ENCODE results near the gene PKP3.
"Not testable (repeated sequence)": the region's sequence is repeated elsewhere in the genome, so short reads cannot be mapped to it uniquely, and the experiment has no call there.

PKP3 gene

DNA sequence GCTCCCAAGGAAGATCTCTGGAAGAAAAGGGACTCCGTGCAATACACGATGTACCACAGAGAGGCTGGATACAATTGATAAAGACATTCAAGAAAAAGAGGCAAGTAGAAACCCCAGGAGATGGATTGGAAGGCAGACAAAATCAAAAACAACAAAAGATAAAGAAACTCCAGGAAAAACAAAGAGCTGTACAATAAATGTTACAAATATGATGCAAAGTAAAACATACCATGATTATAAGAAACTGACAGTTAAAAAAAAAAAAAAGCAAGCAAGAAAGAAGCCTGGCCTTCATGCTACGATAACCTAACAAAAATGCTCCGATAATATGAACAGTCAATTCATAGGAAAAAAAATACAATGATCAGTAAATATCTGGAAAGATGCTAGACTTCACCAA, 31.3 kb downstream of the PKP3 start:
- H3K27me3 ChIP-seq (ENCODE audit: insufficient read depth, low read length): peaks cover 13% of the 10 kb centered on the region

DNA sequence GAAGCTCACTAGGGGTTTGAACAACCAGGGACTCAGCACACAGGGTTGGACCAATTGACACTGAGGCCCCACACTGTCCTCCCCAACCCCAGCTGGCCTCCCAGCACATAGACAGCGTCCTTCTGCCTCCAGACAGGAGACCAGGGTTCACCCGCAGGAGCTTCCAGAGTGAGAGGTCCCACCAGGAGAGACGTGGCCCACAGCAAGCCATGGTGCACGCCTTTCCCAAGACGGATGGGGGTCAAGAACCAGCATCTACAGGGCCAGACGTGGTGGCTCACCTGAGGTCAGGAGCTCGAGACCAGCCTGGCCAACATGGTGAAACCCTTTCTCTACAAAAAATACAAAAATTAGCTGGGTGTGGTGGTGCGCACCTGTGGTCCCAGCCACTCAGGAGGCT, 32.8 kb downstream of the PKP3 start:
- H3K79me2 ChIP-seq (ENCODE audit: control insufficient read depth, insufficient read depth, low read length, unreplicated experiment): no peaks in the 10 kb centered on the region
- no peak overlapping the region for H2AFZ ChIP-seq (ENCODE audit: low read length, unreplicated experiment)
- H3K4me1 ChIP-seq (ENCODE audit: control insufficient read depth, insufficient read depth, low read length, unreplicated experiment): no peaks in the 10 kb centered on the region
- no peaks in the 10 kb centered on the region for H3K36me3 ChIP-seq (ENCODE audit: insufficient read depth, low read length)
- no peak overlapping the region for H3K4me3 ChIP-seq (ENCODE audit: low read depth, low read length)
- peaks cover 13% of the 10 kb centered on the region for H3K27me3 ChIP-seq (ENCODE audit: insufficient read depth, low read length)
- no peak overlapping the region for H3K27ac ChIP-seq (ENCODE audit: low read depth, low read length)

More for the DNA sequence above, 31.3 kb downstream of the PKP3 start:
- Histone ChIP-seq H2AFZ (ENCODE audit: low read length, unreplicated experiment) (no peak overlapping the region), H3K4me3 (ENCODE audit: low read depth, low read length) (no peak overlapping the region), H3K27ac (ENCODE audit: low read depth, low read length) (no peak overlapping the region), H3K79me2 (ENCODE audit: control insufficient read depth, insufficient read depth, low read length, unreplicated experiment) (no peaks in the 10 kb centered on the region), H3K4me1 (ENCODE audit: control insufficient read depth, insufficient read depth, low read length, unreplicated experiment) (no peaks in the 10 kb centered on the region), H3K36me3 (ENCODE audit: insufficient read depth, low read length) (no peaks in the 10 kb centered on the region)

DNA sequence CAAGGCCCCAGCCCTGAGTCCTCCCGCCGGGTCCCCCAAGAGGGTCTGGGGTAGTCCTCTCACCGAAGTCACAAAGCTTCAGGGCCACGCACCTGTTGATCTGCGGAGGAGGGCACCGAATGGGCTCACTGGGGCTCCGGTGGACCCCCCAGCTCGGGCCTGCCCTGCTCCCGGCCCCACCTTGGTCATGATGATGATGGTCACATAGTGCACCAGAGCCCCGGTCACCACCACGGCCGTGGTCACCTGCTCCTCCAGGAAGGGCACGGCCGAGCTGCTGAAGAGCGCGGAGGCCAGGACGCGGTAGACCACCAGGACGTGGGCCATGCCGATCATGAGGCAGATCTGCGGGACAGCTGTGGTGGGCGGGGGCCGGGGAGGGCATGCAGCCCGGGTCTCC, 34.3 kb downstream of the PKP3 start:
- H3K79me2 ChIP-seq (ENCODE audit: control insufficient read depth, insufficient read depth, low read length, unreplicated experiment): no peaks in the 10 kb centered on the region
- H3K4me3 ChIP-seq (ENCODE audit: low read depth, low read length): no peak overlapping the region
- no peak overlapping the region for H2AFZ ChIP-seq (ENCODE audit: low read length, unreplicated experiment)
- no peaks in the 10 kb centered on the region for H3K4me1 ChIP-seq (ENCODE audit: control insufficient read depth, insufficient read depth, low read length, unreplicated experiment)
- H3K27ac ChIP-seq (ENCODE audit: low read depth, low read length): no peak overlapping the region
- H3K36me3 ChIP-seq (ENCODE audit: insufficient read depth, low read length): no peaks in the 10 kb centered on the region
- peaks cover 13% of the 10 kb centered on the region for H3K27me3 ChIP-seq (ENCODE audit: insufficient read depth, low read length)

DNA sequence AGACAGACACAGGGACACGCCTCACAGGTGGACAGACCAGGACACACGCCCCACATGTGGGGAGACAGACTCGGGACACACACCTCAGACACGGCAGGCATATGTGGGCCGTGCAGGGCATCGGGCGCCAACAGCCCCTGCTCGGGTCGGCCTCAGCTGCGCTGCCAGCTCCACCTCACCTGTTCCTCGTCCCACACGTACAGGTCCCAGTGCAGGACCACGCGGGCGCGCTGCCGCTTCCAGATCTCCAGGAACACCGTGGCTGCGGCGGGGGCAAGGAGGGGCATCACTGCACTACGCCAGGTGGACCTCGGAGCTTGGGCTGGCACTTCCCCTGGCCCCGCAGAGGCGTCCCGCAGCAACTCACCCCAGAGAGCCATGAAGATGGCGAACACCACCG, 35.4 kb downstream of the PKP3 start:
- Histone ChIP-seq H3K27me3 (ENCODE audit: insufficient read depth, low read length) (peaks cover 8% of the 10 kb centered on the region), H3K4me3 (ENCODE audit: low read depth, low read length) (no peak overlapping the region), H2AFZ (ENCODE audit: low read length, unreplicated experiment) (no peak overlapping the region), H3K36me3 (ENCODE audit: insufficient read depth, low read length) (no peaks in the 10 kb centered on the region), H3K79me2 (ENCODE audit: control insufficient read depth, insufficient read depth, low read length, unreplicated experiment) (no peaks in the 10 kb centered on the region), H3K4me1 (ENCODE audit: control insufficient read depth, insufficient read depth, low read length, unreplicated experiment) (no peaks in the 10 kb centered on the region), H3K27ac (ENCODE audit: low read depth, low read length) (no peak overlapping the region)

DNA sequence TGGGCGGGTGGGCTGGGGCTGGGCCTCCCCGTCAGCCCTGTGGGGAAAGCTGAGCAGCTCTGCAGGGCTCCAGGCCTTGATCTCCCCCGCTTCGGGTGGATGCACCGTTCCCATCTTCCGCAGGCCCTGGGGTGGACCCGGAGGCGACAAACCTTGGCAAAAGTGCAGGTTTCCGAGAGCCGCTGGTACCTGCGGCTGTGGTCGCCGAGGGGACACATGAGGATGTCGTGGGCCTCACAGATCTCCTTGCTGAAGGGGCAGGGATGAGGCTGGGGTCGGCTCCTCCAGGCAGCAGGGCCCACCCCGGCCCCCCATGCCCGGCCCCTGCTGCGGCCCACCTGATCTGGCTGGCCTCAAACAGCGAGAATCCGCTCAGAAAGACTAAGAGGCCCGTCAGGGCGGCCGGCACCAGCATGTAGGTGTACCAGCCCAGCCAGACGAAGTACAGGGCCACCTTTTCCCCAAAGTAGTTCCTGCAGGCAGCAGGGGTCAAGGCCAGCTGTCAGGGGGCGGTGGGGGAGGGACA, 36.0 kb downstream of the PKP3 start:
- H3K27me3 ChIP-seq (ENCODE audit: insufficient read depth, low read length): peaks cover 4% of the 10 kb centered on the region; the same call in 1 of the 2 replicates
- H3K36me3 ChIP-seq (ENCODE audit: insufficient read depth, low read length): no peaks in the 10 kb centered on the region
- no peaks in the 10 kb centered on the region for H3K79me2 ChIP-seq (ENCODE audit: control insufficient read depth, insufficient read depth, low read length, unreplicated experiment)
- no peak overlapping the region for H3K4me3 ChIP-seq (ENCODE audit: low read depth, low read length)
- H3K27ac ChIP-seq (ENCODE audit: low read depth, low read length): no peak overlapping the region
- H2AFZ ChIP-seq (ENCODE audit: low read length, unreplicated experiment): no peak overlapping the region
- H3K4me1 ChIP-seq (ENCODE audit: control insufficient read depth, insufficient read depth, low read length, unreplicated experiment): no peaks in the 10 kb centered on the region

DNA sequence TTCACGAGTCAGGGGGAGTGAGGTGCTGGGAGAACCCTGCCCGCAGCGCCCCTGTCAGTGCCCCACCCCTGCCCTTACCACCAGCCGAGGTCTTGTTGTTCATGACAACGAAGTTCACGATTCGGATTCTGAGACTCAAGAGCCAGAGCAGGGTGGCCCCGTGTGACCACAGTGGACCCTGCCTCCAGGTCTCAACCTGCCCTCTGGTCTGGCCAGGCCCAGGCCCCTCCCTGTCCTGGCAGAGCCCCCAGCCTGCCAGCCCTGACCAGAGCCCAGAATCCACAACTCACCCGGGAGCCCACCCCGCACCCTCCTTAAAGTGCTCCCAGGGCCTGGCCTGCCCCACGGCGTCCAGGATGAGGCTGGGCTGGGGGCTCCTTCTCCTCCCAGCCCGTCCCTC, 37.9 kb downstream of the PKP3 start:
- H3K27ac ChIP-seq (ENCODE audit: low read depth, low read length): no peak overlapping the region
- no peaks in the 10 kb centered on the region for H3K4me1 ChIP-seq (ENCODE audit: control insufficient read depth, insufficient read depth, low read length, unreplicated experiment)
- H3K79me2 ChIP-seq (ENCODE audit: control insufficient read depth, insufficient read depth, low read length, unreplicated experiment): no peaks in the 10 kb centered on the region
- H3K36me3 ChIP-seq (ENCODE audit: insufficient read depth, low read length): no peaks in the 10 kb centered on the region
- H3K4me3 ChIP-seq (ENCODE audit: low read depth, low read length): no peak overlapping the region
- no peak overlapping the region for H2AFZ ChIP-seq (ENCODE audit: low read length, unreplicated experiment)
- H3K27me3 ChIP-seq (ENCODE audit: insufficient read depth, low read length): no peaks in the 10 kb centered on the region

DNA sequence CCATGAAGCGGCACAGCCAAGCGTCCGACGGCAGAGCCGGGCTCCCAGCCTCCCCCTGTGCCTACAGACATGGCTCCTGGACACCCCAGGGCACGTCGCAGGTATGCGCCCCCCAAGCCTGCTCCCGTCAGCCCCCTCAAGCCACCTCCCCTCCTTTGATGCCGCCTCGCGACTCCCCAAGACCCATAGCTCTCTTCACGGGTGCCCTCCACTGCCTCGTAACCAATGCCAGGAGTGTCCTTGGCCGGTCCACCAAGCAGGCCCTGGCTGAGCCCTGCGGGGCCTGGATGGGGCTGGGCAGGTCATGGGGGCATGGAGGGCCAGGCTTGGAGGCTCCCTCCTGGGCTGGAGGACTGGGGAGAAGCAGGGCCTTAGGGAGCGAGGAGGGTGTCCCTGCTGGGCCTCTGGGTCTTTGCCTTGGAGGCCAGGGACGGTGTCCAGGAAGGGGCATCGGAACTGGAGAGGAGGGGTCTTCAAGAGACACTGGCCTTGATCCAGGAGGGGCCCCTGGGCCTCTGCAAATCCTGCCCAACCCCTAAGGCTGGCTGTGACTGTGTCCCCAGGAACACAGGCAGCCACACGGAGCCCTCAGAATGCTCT, 38.6 kb downstream of the PKP3 start:
- H3K4me3 ChIP-seq (ENCODE audit: low read depth, low read length): no peak overlapping the region
- H3K4me1 ChIP-seq (ENCODE audit: control insufficient read depth, insufficient read depth, low read length, unreplicated experiment): no peaks in the 10 kb centered on the region
- no peaks in the 10 kb centered on the region for H3K79me2 ChIP-seq (ENCODE audit: control insufficient read depth, insufficient read depth, low read length, unreplicated experiment)
- no peaks in the 10 kb centered on the region for H3K36me3 ChIP-seq (ENCODE audit: insufficient read depth, low read length)
- no peak overlapping the region for H3K27ac ChIP-seq (ENCODE audit: low read depth, low read length)
- H3K27me3 ChIP-seq (ENCODE audit: insufficient read depth, low read length): no peaks in the 10 kb centered on the region
- no peak overlapping the region for H2AFZ ChIP-seq (ENCODE audit: low read length, unreplicated experiment)

DNA sequence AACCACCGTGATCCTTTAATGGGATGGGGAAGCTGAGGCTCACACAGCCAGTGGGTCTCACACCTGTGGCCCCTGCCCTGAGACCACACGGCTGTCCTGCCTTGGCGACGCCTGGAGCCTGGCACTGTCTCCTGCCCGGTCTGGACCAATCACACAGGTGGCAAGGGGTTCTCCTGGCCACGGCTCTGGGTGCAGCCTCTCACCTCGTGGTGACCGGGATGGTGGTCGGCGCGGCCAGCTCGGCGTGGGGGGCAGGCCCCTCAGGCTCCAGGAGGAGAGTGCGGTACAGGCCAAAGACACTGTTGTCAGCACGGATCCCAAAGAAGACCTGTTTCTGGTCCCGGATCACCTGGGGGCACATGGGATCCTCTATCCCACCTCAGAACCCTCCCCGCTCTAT, 39.1 kb downstream of the PKP3 start:
- H3K4me1 ChIP-seq (ENCODE audit: control insufficient read depth, insufficient read depth, low read length, unreplicated experiment): no peaks in the 10 kb centered on the region
- no peak overlapping the region for H3K27ac ChIP-seq (ENCODE audit: low read depth, low read length)
- H3K79me2 ChIP-seq (ENCODE audit: control insufficient read depth, insufficient read depth, low read length, unreplicated experiment): no peaks in the 10 kb centered on the region
- no peaks in the 10 kb centered on the region for H3K27me3 ChIP-seq (ENCODE audit: insufficient read depth, low read length)
- H2AFZ ChIP-seq (ENCODE audit: low read length, unreplicated experiment): no peak overlapping the region
- H3K4me3 ChIP-seq (ENCODE audit: low read depth, low read length): no peak overlapping the region
- no peaks in the 10 kb centered on the region for H3K36me3 ChIP-seq (ENCODE audit: insufficient read depth, low read length)

DNA sequence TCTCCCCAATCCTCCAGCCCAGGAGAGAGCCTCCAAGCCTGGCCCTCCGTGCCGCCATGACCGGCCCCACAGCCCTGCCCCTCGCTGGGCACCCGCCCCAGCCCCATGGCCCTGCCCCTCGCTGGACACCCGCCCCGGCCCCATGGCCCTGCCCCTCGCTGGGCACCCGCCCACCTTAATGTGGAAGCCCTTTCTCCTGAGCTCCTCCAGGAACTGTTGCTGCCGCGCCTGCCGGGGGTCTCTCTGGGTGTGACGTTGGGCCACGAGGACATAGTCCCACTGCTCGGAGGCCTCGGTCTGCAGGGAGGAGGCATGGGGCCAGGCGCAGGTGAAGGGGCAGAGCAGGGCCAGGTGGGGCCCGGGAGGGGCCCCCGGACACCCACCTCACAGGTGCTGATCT, 39.6 kb downstream of the PKP3 start:
- Histone ChIP-seq H3K4me1 (ENCODE audit: control insufficient read depth, insufficient read depth, low read length, unreplicated experiment) (no peaks in the 10 kb centered on the region), H3K79me2 (ENCODE audit: control insufficient read depth, insufficient read depth, low read length, unreplicated experiment) (no peaks in the 10 kb centered on the region), H3K4me3 (ENCODE audit: low read depth, low read length) (no peak overlapping the region), H3K27ac (ENCODE audit: low read depth, low read length) (no peak overlapping the region), H2AFZ (ENCODE audit: low read length, unreplicated experiment) (no peak overlapping the region), H3K36me3 (ENCODE audit: insufficient read depth, low read length) (no peaks in the 10 kb centered on the region), H3K27me3 (ENCODE audit: insufficient read depth, low read length) (no peaks in the 10 kb centered on the region)

DNA sequence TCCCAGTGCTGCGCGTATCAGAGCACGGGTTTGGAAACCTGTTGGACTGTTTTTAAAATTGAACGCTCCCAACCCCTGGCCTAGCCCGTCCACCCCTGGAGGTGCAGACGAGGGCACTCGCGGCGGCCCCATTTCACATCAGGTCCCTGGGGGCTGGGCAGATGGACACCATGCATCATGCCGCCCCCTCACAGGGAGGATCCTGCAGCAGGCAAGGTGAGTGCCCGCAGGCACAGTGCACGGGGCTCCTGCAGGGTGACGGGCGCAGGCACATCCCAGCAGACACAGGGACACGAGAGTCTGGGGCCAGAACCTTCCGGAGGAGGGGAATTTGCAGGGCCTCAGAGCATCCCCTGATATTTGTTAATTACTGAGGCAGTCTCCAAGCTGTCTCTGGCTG, 40.5 kb downstream of the PKP3 start:
- Histone ChIP-seq H3K27me3 (ENCODE audit: insufficient read depth, low read length) (no peaks in the 10 kb centered on the region), H2AFZ (ENCODE audit: low read length, unreplicated experiment) (no peak overlapping the region), H3K4me1 (ENCODE audit: control insufficient read depth, insufficient read depth, low read length, unreplicated experiment) (no peaks in the 10 kb centered on the region), H3K4me3 (ENCODE audit: low read depth, low read length) (no peak overlapping the region), H3K27ac (ENCODE audit: low read depth, low read length) (no peak overlapping the region), H3K79me2 (ENCODE audit: control insufficient read depth, insufficient read depth, low read length, unreplicated experiment) (no peaks in the 10 kb centered on the region), H3K36me3 (ENCODE audit: insufficient read depth, low read length) (no peaks in the 10 kb centered on the region)

DNA sequence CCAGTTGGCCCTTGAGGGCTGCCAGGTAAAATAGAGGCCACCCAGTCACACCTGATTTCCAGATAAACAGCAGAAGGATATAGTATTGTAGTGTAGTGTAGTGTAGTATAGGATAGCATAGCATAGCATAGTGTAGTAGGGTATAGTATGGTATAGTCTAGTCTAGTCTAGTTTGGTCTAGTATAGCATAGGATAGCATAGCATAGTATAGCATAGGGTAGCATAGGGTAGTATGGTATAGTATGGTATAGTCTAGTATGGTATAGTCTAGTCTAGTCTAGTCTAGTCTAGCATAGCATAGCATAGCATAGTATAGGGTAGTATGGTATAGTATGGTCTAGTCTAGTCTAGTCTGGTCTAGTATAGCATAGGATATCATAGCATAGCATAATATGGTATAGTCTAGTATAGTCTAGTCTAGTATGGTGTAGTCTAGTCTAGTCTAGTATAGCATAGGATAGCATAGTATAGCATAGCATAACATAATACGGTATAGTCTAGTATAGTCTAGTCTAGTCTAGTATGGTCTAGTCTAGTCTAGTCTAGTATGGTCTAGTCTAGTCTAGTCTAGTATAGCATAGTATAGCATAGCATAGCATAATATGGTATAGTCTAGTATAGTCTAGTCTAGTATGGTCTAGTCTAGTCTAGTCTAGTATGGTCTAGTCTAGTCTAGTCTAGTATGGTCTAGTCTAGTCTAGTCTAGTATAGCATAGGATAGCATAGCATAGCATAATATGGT, 41.2 kb downstream of the PKP3 start:
- not testable (repeated sequence) for H3K27ac ChIP-seq (ENCODE audit: low read depth, low read length); H3K4me1 ChIP-seq (ENCODE audit: control insufficient read depth, insufficient read depth, low read length, unreplicated experiment); H2AFZ ChIP-seq (ENCODE audit: low read length, unreplicated experiment)

More for the DNA sequence above, 41.2 kb downstream of the PKP3 start:
- H3K79me2 ChIP-seq (ENCODE audit: control insufficient read depth, insufficient read depth, low read length, unreplicated experiment); H3K4me3 ChIP-seq (ENCODE audit: low read depth, low read length); H3K36me3 ChIP-seq (ENCODE audit: insufficient read depth, low read length); H3K27me3 ChIP-seq (ENCODE audit: insufficient read depth, low read length): not testable (repeated sequence)

Data from ACC112 (cell line).